GM12865 (cell line): ENCODE data around the gene LRP1.
"Not testable (repeated sequence)": the region's sequence is repeated elsewhere in the genome, so short reads cannot be mapped to it uniquely, and the experiment has no call there.

Experiments
- DNase-seq: peaks from one replicate; pipeline ENCODE4 v3.0.0; 2010; ENCODE audit warnings: low read depth
- H3K4me3 ChIP-seq: 2 replicates; pipeline ENCODE4 v1.5.1; 2011; ENCODE audit warnings: mild to moderate bottlenecking, low read depth, low read length, control low read depth
- TF ChIP-seq, protein P1 (sequence below): IDR thresholded peaks from 2 replicates; pipeline ENCODE4 v1.5.1; 2011; ENCODE audit warnings: low read length, control low read depth, low read depth, inconsistent platforms; ENCODE audit not compliant: insufficient read depth; ENCODE audit errors: missing control alignments

LRP1 gene

DNA sequence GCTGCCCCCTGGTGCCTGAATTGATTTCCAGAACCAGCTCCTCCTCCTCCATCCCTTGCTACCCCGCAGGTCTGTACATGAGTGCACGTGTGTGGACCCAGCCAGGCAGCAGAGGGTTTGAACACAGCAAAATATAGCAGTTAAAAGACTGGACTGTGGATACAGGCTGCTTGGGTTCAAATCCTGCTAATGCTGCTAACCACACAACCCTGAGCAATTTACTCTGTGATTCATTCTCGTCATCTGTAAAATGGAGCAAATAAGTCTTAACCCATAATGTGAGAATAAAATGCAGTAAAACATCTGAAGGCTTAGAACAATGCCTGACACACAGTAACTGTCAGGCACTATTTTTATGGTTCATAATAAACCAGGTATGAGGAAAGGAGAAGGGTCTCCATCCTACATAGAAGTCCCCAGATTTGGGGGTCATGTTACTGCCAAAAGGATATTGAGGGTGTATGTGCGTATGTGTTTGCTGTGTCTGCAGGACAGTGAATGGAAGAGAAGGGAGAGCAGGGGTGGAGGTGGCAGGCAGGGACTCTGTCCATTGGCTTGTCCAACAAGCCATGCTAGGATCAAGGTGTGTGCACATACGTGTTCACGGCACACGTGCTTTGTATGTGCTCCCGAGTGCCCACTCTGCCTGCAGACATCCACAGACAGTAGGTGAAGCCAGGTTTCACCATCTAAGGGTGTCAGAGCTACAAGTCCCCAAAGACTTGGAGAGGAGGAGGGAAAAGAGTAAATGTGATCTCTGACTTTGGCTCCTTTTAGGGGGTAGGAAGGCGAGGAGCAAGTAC lies 15.6 kb upstream of the LRP1 start:
- peak overlapping the region; percentile 98 for H3K4me3 ChIP-seq
- TF ChIP-seq, protein P1, sequence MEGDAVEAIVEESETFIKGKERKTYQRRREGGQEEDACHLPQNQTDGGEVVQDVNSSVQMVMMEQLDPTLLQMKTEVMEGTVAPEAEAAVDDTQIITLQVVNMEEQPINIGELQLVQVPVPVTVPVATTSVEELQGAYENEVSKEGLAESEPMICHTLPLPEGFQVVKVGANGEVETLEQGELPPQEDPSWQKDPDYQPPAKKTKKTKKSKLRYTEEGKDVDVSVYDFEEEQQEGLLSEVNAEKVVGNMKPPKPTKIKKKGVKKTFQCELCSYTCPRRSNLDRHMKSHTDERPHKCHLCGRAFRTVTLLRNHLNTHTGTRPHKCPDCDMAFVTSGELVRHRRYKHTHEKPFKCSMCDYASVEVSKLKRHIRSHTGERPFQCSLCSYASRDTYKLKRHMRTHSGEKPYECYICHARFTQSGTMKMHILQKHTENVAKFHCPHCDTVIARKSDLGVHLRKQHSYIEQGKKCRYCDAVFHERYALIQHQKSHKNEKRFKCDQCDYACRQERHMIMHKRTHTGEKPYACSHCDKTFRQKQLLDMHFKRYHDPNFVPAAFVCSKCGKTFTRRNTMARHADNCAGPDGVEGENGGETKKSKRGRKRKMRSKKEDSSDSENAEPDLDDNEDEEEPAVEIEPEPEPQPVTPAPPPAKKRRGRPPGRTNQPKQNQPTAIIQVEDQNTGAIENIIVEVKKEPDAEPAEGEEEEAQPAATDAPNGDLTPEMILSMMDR: peak; percentile 77
- DNase-seq: no peak

DNA sequence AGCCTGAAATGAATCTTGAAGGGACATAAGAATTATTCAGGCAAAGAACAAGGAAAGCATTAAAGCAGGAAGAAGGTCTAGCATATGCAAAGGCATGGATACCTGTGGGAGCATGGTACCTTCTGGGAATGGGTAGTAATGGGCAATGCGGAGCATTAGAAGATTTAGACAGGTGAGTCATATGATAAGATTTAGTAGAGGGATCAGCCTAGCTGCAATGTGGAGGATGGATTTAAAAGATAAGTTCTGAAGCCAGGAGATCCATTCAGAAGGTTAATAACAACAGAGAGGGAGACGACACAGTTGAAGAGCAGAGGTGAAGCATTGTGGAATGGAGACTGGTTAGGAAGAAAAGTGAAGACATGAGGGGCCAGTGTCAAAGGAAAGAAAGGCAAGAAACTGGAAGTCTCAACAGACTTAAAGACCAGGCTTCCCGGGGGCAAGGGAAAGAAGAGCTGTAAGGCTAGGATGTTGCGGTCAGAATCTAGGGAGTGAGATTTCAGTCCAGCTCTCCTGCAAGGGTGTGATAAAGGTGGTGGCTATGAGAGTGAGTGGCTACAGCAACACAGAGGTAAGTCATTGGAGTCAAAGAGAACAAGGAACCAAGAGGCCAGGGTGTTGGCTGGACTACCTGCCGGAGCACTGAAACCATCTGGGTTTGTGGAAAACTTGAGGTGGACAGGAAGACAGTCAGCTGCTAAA lies 11.6 kb upstream of the LRP1 start:
- no peak overlapping the region for H3K4me3 ChIP-seq
- DNase-seq: no peak
- TF ChIP-seq, protein P1: no peak

DNA sequence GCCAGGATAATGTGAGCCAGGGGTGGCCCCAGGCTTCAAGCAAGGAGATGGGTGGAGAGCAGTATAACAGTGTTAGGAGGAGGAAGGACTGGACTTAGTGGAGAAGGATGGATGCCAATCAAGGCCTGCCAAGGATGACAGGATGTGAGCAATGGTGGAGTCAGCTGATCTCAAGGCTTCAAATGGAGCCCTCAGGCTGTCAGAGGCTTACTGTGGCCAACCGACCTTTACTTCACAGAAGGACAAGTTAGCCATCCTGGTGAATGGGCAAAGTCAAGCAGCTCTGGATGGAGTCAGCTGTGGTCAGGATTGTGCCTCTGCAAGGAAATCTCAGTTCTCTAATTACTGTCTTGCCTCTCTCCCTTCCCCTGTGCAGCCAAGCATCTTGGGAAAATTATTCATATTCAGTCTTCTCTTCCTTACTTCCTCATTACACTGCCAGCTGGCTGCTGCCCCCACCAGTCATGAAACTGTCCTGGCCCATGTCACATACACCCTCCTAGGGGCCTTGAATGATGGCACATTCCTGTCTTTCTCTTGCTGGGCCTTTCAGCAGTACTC lies 9.5 kb upstream of the LRP1 start:
- DNase-seq: peak; percentile 24
- no peak overlapping the region for H3K4me3 ChIP-seq
- TF ChIP-seq, protein P1: no peak

DNA sequence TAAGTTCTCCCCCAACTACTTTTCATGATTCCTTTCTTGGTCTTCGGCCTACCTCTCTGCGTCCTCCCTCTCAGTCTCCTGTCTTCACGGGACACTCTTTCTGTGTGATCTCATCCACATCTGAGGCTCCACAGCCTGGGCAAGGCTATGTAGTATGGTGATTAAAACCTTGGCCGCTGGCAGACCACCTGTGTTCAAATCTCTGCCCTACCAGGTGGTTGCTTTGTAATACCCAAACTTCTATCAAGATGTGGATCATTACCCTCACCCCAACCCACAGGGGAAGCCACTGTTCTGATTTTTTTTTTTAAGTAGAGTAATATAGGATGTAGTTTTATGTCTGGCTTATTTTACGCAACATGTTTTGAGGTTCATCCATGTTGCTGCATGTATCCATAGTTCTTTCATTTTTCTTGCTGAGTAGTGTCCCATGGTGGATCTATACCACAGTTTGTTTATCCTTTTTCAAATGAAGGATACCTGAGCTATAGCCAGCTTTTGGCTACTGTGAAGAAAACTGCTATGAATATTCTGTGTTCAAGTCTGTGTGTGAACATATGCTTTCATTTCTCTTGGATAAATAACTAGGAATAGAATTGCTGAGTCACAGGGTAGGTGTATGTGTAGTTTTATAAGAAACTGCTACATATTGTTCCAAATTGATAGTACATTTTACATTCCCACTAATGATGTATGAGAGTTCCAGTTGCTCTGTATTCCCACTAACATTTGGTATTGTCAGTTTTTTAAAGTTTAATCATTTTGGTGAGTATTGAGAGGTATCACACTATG lies 8.8 kb upstream of the LRP1 start:
- TF ChIP-seq, protein P1: no peak
- no peak for DNase-seq
- H3K4me3 ChIP-seq: no peak overlapping the region

DNA sequence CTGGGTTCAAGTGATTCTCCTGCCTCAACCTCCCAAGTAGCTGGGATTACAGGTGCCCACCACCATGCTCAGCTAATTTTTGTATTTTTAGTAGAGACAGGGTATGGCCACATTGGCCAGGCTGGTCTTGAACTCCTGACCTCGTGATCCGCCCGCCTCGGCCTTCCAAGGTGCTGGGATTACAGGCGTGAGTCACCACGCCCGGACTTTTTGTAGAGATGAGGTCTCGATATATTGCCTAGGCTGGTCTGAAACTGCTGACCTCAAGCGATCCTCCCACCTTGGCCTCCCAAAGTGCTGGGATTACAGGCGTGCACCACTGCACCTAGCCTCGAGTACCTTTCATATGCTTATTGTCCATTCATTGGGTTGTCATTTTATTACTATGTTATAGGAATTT lies 7.6 kb upstream of the LRP1 start:
- H3K4me3 ChIP-seq, DNase-seq: not testable (repeated sequence)

DNA sequence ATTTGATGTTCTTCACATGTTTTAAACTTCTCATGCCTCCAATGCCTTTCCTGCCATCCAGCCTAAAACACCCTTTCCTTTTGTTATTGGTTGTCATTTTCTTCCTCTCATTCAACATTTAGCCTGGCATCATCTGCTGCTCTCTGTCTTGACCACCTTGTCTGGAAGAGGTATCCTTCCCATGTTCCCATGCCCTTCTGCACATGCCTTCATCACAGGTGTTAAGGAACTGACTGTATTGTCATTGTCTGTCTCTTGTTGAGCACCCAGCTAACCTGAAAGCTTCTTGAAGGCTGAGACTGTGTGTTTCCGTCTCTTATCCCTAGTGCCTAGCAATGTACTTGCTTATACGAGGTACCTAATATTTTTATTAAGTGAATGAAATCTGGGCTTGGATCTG lies 4.5 kb upstream of the LRP1 start:
- no peak for DNase-seq
- no peak overlapping the region for H3K4me3 ChIP-seq
- TF ChIP-seq, protein P1: no peak
